SK-N-SH treated with all-trans-retinoic acid at 6 μM for 48 hours (cell line): ENCODE data around the gene TVP23A.

Experiments
- RARB ChIP-seq: fragments of 250-450 bp; sonication (Bioruptor Pico); IDR thresholded peaks from 2 replicates; pipeline ENCODE4 v1.8.0; 2021; ENCODE audit warnings: mild to moderate bottlenecking, moderate library complexity
- ZNF70 ChIP-seq: fragments of 450-650 bp; formaldehyde crosslinking; IDR thresholded peaks from 2 replicates; pipeline ENCODE4 v1.5.0; 2020; ENCODE audit warnings: mild to moderate bottlenecking, moderate library complexity

GRCh38 chr16:10820546-10820945 is 2.0 kb upstream of the TVP23A start:
- TF ChIP-seq RARB (no peak), ZNF70 (CRISPR knock-in tag) (no peak)
